T-helper 17 cell (primary cell): Measurements from ENCODE around the gene PCBP3. TPM values are rescaled to one million over a fixed set of nuclear protein-coding genes. Genes with fewer than 3 reads are reported as not detected.
"Not testable (repeated sequence)": the region's sequence is repeated elsewhere in the genome, so short reads cannot be mapped to it uniquely, and the experiment has no call there.

Source experiments
- ATAC-seq: fragments of 150-1000 bp; cut with Tn5 transposase; 2 replicates; pipeline ENCODE4 v1.10.0; 2021; ENCODE audit warnings: mild to moderate bottlenecking, moderate library complexity
- DNase-seq, 3 donors: peaks; one replicate each; pipeline versions ENCODE4 v3.0.0 to v3.0.0-alpha.2; 2020 to 2021
- H3K9me3 ChIP-seq: one replicate; pipeline ENCODE4 v1.7.0; 2013; ENCODE audit warnings: low read length, mild to moderate bottlenecking; ENCODE audit not compliant: control insufficient read depth, poor library complexity, severe bottlenecking
- H3K27ac Mint-ChIP-seq: one replicate; pipeline ENCODE4 v1.8.0; 2022; ENCODE audit warnings: mild to moderate bottlenecking, moderate library complexity, mixed read lengths
- H3K27me3 Mint-ChIP-seq: one replicate; pipeline ENCODE4 v1.8.0; 2022; ENCODE audit warnings: mixed read lengths
- H3K36me3 Mint-ChIP-seq: one replicate; pipeline ENCODE4 v1.8.0; 2022; ENCODE audit warnings: low read depth, mixed read lengths
- H3K4me1 Mint-ChIP-seq: one replicate; pipeline ENCODE4 v1.8.0; 2022; ENCODE audit warnings: mild to moderate bottlenecking, mixed read lengths
- H3K4me3 Mint-ChIP-seq: one replicate; pipeline ENCODE4 v1.8.0; 2022; ENCODE audit warnings: mild to moderate bottlenecking, moderate library complexity, mixed read lengths
- total RNA-seq, 4 donors: library from RNA in 2 of 4; stranded (reverse) in 2 of 4; gene quantifications; one replicate each; pipeline ENCODE4 v1.2.3 and lab custom pipeline; 2022 to 2026

PCBP3 gene
- total RNA-seq, 2 donors from 2014 or later, result 0.91 to 4.2 TPM

- H3K4me1 Mint-ChIP-seq, result peaks cover 2% of the 10 kb centered on the region
- peaks cover 2% of the 10 kb centered on the region for H3K36me3 Mint-ChIP-seq
- no peak overlapping the region for H3K27ac Mint-ChIP-seq
- DNase-seq, result no peak
- ATAC-seq, result no peak
- no peaks in the 10 kb centered on the region for H3K9me3 ChIP-seq
- H3K27me3 Mint-ChIP-seq, result peaks cover 35% of the 10 kb centered on the region
- no peak overlapping the region for H3K4me3 Mint-ChIP-seq
Measured at GRCh38 chr21:45957551-45957950, 314.0 kb downstream of the PCBP3 start.

GRCh38 chr21:45957981-45958600 is 314.6 kb downstream of the PCBP3 start:
- Mint-ChIP-seq H3K27me3 (peaks cover 35% of the 10 kb centered on the region), H3K27ac (no peak overlapping the region), H3K4me1 (peaks cover 2% of the 10 kb centered on the region), H3K36me3 (peaks cover 2% of the 10 kb centered on the region), H3K4me3 (no peak overlapping the region)
- ATAC-seq (no peak), DNase-seq (no peak)
- H3K9me3 ChIP-seq, result no peaks in the 10 kb centered on the region

- H3K27ac Mint-ChIP-seq, result no peak overlapping the region
- H3K4me1 Mint-ChIP-seq, result peaks cover 2% of the 10 kb centered on the region
- no peak for DNase-seq
- no peak for ATAC-seq
- no peaks in the 10 kb centered on the region for H3K9me3 ChIP-seq
- H3K36me3 Mint-ChIP-seq, result peaks cover 4% of the 10 kb centered on the region
- H3K4me3 Mint-ChIP-seq, result no peak overlapping the region
- peaks cover 35% of the 10 kb centered on the region for H3K27me3 Mint-ChIP-seq
Measured at GRCh38 chr21:45959182-45959581, 315.7 kb downstream of the PCBP3 start.

- Mint-ChIP-seq H3K27me3 (peaks cover 35% of the 10 kb centered on the region), H3K4me1 (peaks cover 2% of the 10 kb centered on the region), H3K27ac (no peak overlapping the region), H3K36me3 (peaks cover 4% of the 10 kb centered on the region), H3K4me3 (no peak overlapping the region)
- DNase-seq, result no peak
- no peak for ATAC-seq
- no peaks in the 10 kb centered on the region for H3K9me3 ChIP-seq
Measured at GRCh38 chr21:45959779-45960390, 316.4 kb downstream of the PCBP3 start.

- not testable (repeated sequence) for H3K36me3 Mint-ChIP-seq, DNase-seq, H3K4me1 Mint-ChIP-seq, H3K9me3 ChIP-seq, H3K4me3 Mint-ChIP-seq, H3K27ac Mint-ChIP-seq, ATAC-seq
- peaks cover 30% of the 10 kb centered on the region for H3K27me3 Mint-ChIP-seq
Measured at GRCh38 chr21:45961408-45961807, 317.9 kb downstream of the PCBP3 start.

- H3K27ac Mint-ChIP-seq, result no peak overlapping the region
Measured at GRCh38 chr21:45962531-45963231, 319.2 kb downstream of the PCBP3 start.

GRCh38 chr21:45963232-45963570 is 319.7 kb downstream of the PCBP3 start:
- no peaks in the 10 kb centered on the region for H3K9me3 ChIP-seq
- H3K36me3 Mint-ChIP-seq, result peaks cover 4% of the 10 kb centered on the region
- H3K27me3 Mint-ChIP-seq, result peaks cover 17% of the 10 kb centered on the region
- no peak for ATAC-seq
- H3K4me1 Mint-ChIP-seq, result peaks cover under 1% of the 10 kb centered on the region
- H3K27ac Mint-ChIP-seq, result no peak overlapping the region
- DNase-seq, result no peak
- H3K4me3 Mint-ChIP-seq, result no peak overlapping the region

More at GRCh38 chr21:45962531-45963231, 319.2 kb downstream of the PCBP3 start:
- Mint-ChIP-seq H3K27me3 (peaks cover 23% of the 10 kb centered on the region), H3K4me1 (peaks cover 2% of the 10 kb centered on the region), H3K4me3 (no peak overlapping the region), H3K36me3 (peaks cover 4% of the 10 kb centered on the region)
- H3K9me3 ChIP-seq, result no peaks in the 10 kb centered on the region
- DNase-seq (no peak), ATAC-seq (no peak)

- H3K27ac Mint-ChIP-seq, result no peak overlapping the region
- no peaks in the 10 kb centered on the region for H3K4me1 Mint-ChIP-seq
- ATAC-seq (no peak), DNase-seq (no peak)
- peaks cover 5% of the 10 kb centered on the region for H3K27me3 Mint-ChIP-seq
- H3K9me3 ChIP-seq, result no peaks in the 10 kb centered on the region
- H3K4me3 Mint-ChIP-seq, result no peak overlapping the region
- H3K36me3 Mint-ChIP-seq, result peaks cover 4% of the 10 kb centered on the region
Measured at GRCh38 chr21:45964649-45965048, 321.1 kb downstream of the PCBP3 start.

- no peak overlapping the region for H3K27ac Mint-ChIP-seq
- DNase-seq, result no peak
- peaks cover 2% of the 10 kb centered on the region for H3K4me1 Mint-ChIP-seq
- H3K27me3 Mint-ChIP-seq, result peaks cover 5% of the 10 kb centered on the region
- no peaks in the 10 kb centered on the region for H3K9me3 ChIP-seq
- peaks cover 4% of the 10 kb centered on the region for H3K36me3 Mint-ChIP-seq
- no peak overlapping the region for H3K4me3 Mint-ChIP-seq
- ATAC-seq, result no peak
Measured at GRCh38 chr21:45965084-45965809, 321.7 kb downstream of the PCBP3 start.

- no peak for ATAC-seq
- H3K27ac Mint-ChIP-seq, result no peak overlapping the region
- peaks cover 3% of the 10 kb centered on the region for H3K36me3 Mint-ChIP-seq
- peaks cover 5% of the 10 kb centered on the region for H3K27me3 Mint-ChIP-seq
- no peaks in the 10 kb centered on the region for H3K9me3 ChIP-seq
- DNase-seq, result no peak
- peaks cover 4% of the 10 kb centered on the region for H3K4me1 Mint-ChIP-seq
- H3K4me3 Mint-ChIP-seq, result no peak overlapping the region
Measured at GRCh38 chr21:45966791-45967394, 323.4 kb downstream of the PCBP3 start.

GRCh38 chr21:45969921-45970673 is 326.6 kb downstream of the PCBP3 start:
- no peak overlapping the region for H3K27ac Mint-ChIP-seq
- ATAC-seq (no peak), DNase-seq (no peak)
- H3K9me3 ChIP-seq, result no peaks in the 10 kb centered on the region
- no peaks in the 10 kb centered on the region for H3K36me3 Mint-ChIP-seq
- H3K27me3 Mint-ChIP-seq, result peaks cover 7% of the 10 kb centered on the region
- H3K4me1 Mint-ChIP-seq, result peaks cover 4% of the 10 kb centered on the region
- H3K4me3 Mint-ChIP-seq, result no peak overlapping the region

GRCh38 chr21:45970674-45971615 is 327.4 kb downstream of the PCBP3 start:
- peak in 1 of 3 donors; percentile 40 for DNase-seq
- ATAC-seq, result peak; percentile 48
- Mint-ChIP-seq H3K4me1 (peaks cover 4% of the 10 kb centered on the region), H3K36me3 (no peaks in the 10 kb centered on the region), H3K4me3 (no peak overlapping the region), H3K27me3 (peaks cover 14% of the 10 kb centered on the region), H3K27ac (no peak overlapping the region)
- H3K9me3 ChIP-seq, result no peaks in the 10 kb centered on the region
